Lung (tissue), 12 donors: Measurements from ENCODE around the gene RPP25L. TPM values are rescaled to one million over a fixed set of nuclear protein-coding genes. Genes with fewer than 3 reads are reported as not detected.

ENCODE experiments used
- ATAC-seq: fragments of 200-7000 bp; cut with Tn5 transposase; one replicate; pipeline ENCODE4 v1.9.1; 2020; ENCODE audit warnings: moderate number of reproducible peaks; ENCODE audit not compliant: insufficient read depth, low FRiP score
- DNase-seq, 3 donors: peaks; one replicate each; pipeline ENCODE4 v3.0.0-alpha.2; 2013 to 2017
- H3K27ac ChIP-seq, 2 donors: one replicate each; pipeline ENCODE4 v1.5.1; 2013; ENCODE audit warnings: mild to moderate bottlenecking in 2 of 2, moderate library complexity in 2 of 2, control low read depth in 1 of 2, inconsistent platforms in 1 of 2, low read depth in 1 of 2, low read length in 1 of 2
- H3K27me3 ChIP-seq, 3 donors: one replicate each; pipeline ENCODE4 v1.5.1; 2013; ENCODE audit warnings: low read length in 2 of 3; ENCODE audit not compliant: control insufficient read depth in 3 of 3, insufficient read depth in 3 of 3
- H3K36me3 ChIP-seq, 4 donors: one replicate each; pipeline ENCODE4 v1.5.1; 2013; ENCODE audit warnings: low read length in 4 of 4, mild to moderate bottlenecking in 1 of 4, moderate library complexity in 1 of 4; ENCODE audit not compliant: control insufficient read depth in 4 of 4, insufficient read depth in 4 of 4
- H3K4me1 ChIP-seq, 5 donors: one replicate each; pipeline ENCODE4 v1.5.1; 2013; ENCODE audit warnings: low read length in 5 of 5, mild to moderate bottlenecking in 2 of 5, moderate library complexity in 1 of 5; ENCODE audit not compliant: control insufficient read depth in 5 of 5, insufficient read depth in 5 of 5
- H3K4me3 ChIP-seq: one replicate; pipeline ENCODE4 v1.5.1; 2013; ENCODE audit warnings: mild to moderate bottlenecking, control low read depth, moderate library complexity
- H3K9ac ChIP-seq, 2 donors: one replicate each; pipeline ENCODE4 v1.5.1; 2013; ENCODE audit warnings: low read length in 2 of 2, control low read depth in 1 of 2; ENCODE audit not compliant: insufficient read depth in 1 of 2
- H3K9me3 ChIP-seq, 4 donors: one replicate each; pipeline ENCODE4 v1.5.1; 2013; ENCODE audit warnings: low read length in 3 of 4, mild to moderate bottlenecking in 1 of 4, moderate library complexity in 1 of 4; ENCODE audit not compliant: control insufficient read depth in 4 of 4, insufficient read depth in 3 of 4
- CTCF ChIP-seq: IDR thresholded peaks from 2 replicates; pipeline ENCODE4 v1.5.1; 2012; ENCODE audit warnings: mild to moderate bottlenecking; ENCODE audit errors: control extremely low read depth, extremely low read depth
- WGBS, 2 donors: extraction: QIAGEN DNeasy Blood & Tissue Kit; methylation state at CpG; one replicate each; pipeline ENCODE4 v1.1.7; 2013; 5-methylcytosine and 5-hydroxymethylcytosine counted together
- polyA plus RNA-seq, 2 donors: library from polyadenylated mRNA; stranded (reverse); fragments of 200-250 nt; gene quantifications; one replicate each; pipeline ENCODE4 v1.2.1, GENCODE V29; 2013
- total RNA-seq, 2 donors: library from RNA; depleted of rRNA in 1 of 2; stranded (reverse); fragments of >200 nt in 1 of 2; gene quantifications; one replicate each; pipeline ENCODE4 v1.2.1, GENCODE V29; 2014 to 2021
- donor health status: control.
- donor health status: control.
- donor health status: Bipolar disorder and iron deficiency.
- donor health status: healthy.
- donor health status: DM: yes; HTN: yes; CAD: no.

The RPP25L gene
- total and polyA plus RNA-seq, 4 donors, result 17.0 to 32.6 (median 25.7) TPM

DNA sequence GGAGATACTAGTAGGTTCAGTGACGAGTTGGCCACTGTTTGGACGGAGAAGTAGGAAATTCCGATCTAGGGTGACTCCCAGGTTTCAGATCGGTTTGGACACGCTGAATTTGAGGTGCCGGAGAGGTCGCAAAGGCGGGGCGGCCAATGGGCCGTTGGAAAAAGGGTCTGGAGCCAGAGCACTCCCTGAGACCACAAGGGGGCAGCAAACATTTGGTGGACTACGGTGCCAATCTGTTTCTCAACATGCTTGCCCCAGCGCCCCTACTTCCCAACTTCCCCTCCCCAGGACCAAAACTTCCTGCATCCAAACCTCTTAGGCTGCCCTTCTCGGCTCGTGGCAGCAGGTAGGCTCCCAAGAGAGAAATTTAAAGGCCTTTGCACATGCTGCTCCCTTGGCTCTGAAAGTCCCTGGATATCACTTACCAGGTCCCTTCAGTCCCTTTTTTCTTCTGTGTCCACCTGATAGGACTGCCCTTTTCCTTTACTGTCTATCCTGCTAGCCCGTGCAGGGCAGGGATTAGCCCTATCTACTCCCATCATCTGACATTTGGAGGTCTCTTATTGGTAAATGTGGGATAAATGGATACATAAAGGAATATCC lies 992 bp upstream of the RPP25L start:
- Histone ChIP-seq H3K9ac (no peak overlapping the region), H3K4me1 (peaks cover 3 to 20% (median 8%) of the 10 kb centered on the region in 5 donors), H3K9me3 (no peaks in the 10 kb centered on the region), H3K27me3 (no peaks in the 10 kb centered on the region), H3K36me3 (peaks cover 5 to 31% (median 22%) of the 10 kb centered on the region in 4 donors), H3K27ac (no peak overlapping the region), H3K4me3 (no peak overlapping the region)
- peak; percentile 74 for TF ChIP-seq CTCF
- WGBS, 2 donors, result 1 to 2% methylated on average over 15 of the region's 15 CpGs
- peak; percentile 63 for ATAC-seq
- peak; percentile 82 to 88 (median 86) for DNase-seq

GRCh38 chr9:34611251-34611810 lies 566 bp downstream of the RPP25L start:
- Histone ChIP-seq H3K9ac (peak overlapping the region; percentile 76 to 89), H3K4me3 (peak overlapping the region; percentile 80), H3K4me1 (peaks cover 3 to 20% (median 8%) of the 10 kb centered on the region in 5 donors), H3K27ac (peak overlapping the region; percentile 87 to 91), H3K36me3 (peaks cover 0 to 18% (median 14%) of the 10 kb centered on the region in 4 donors), H3K9me3 (no peaks in the 10 kb centered on the region), H3K27me3 (no peaks in the 10 kb centered on the region)
- DNase-seq, result peak; percentile 41 to 44 (median 42)
- ATAC-seq, result no peak
- no peak for TF ChIP-seq CTCF
- WGBS, 2 donors, result 61 to 72% methylated on average over 10 of the region's 10 CpGs

- DNase-seq (no peak), ATAC-seq (no peak)
- no peak overlapping the region for H3K9ac ChIP-seq
- H3K36me3 ChIP-seq, result peaks cover 0 to 12% (median 9%) of the 10 kb centered on the region in 4 donors
- no peaks in the 10 kb centered on the region for H3K9me3 ChIP-seq
- H3K4me3 ChIP-seq, result no peak overlapping the region
- no peaks in the 10 kb centered on the region for H3K27me3 ChIP-seq
- peaks cover 3 to 20% (median 8%) of the 10 kb centered on the region in 5 donors for H3K4me1 ChIP-seq
- TF ChIP-seq CTCF, result no peak
- 95% methylated on average over 20 of the region's 20 CpGs for WGBS, 2 donors
- H3K27ac ChIP-seq, result no peak overlapping the region
Observed at GRCh38 chr9:34610434-34611206, 1.3 kb downstream of the RPP25L start.
